Measurements from ENCODE around the gene PKN3.

DNA sequence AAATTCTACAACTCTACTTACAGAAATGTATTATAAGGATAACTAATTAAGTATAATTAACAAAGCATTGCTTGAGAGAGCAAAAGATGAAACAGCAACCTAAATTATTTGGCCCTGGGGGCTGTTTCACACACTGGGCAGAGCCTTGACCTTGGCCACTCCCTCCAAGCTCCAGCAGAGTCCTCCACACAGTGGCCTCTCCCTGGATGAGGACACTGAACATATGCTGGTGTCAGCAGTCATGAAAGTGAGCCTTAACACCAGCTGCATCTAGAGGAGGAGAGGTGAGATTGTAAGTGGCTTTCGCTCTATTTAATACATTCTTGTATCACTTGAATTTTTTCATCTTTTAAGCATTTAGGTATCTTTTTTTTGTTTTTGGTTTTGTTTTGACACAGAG lies 44.9 kb downstream of the PKN3 start:
- no peak for TF ChIP-seq CTCF (IDR thresholded peaks at IDR 0.05 in 4 of 5, conservative IDR thresholded peaks at IDR 0.05 in 1 of 5)
- no peak for TF ChIP-seq POLR2A (IDR thresholded peaks at IDR 0.05)

All from gastrocnemius medialis (tissue), 4 donors.